ENCODE data around the gene COL12A1. TPM values are rescaled to one million over a fixed set of nuclear protein-coding genes. Genes with fewer than 3 reads are reported as not detected.

The COL12A1 gene
- total and polyA plus RNA-seq, 9 of the 15 experiments (the other 6 are each of a cell fraction or from before 2014, with no cell fraction given), result 0.11 TPM; not detected in 8

DNA sequence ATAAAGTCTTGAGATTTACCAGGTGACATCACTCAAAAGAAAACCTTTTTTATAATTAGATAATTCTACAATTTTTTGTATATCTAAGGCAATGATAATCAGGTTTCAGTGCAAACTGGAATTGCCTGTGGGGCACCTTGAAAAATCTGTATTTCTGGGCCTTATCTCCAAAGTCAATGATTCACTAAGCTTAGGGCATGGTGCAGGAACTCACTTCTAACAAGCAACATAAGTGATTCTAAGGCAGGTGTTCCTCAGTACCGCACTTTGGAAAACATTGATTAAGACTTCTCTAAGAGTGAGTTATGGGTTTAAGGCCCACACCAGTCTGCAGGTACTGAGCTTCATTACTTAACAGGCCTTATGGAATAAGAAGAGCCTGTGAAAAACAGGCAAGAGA, 115.3 kb downstream of the COL12A1 start:
- DNase-seq (ENCODE audit: extremely low read depth in 1 of 4, low spot score in 3 of 4) (no peak), ATAC-seq (no peak), FAIRE-seq (no peak)
- Histone ChIP-seq H3K27ac (ENCODE audit: extremely low read depth, low read depth, low read length) (no peak overlapping the region), H3K4me1 (replicated peaks in 1 of 2; ENCODE audit: control insufficient read depth in 2 of 2, insufficient read depth in 2 of 2, low read length in 2 of 2) (no peaks in the 10 kb centered on the region), H3K9me3 (replicated peaks; ENCODE audit: control insufficient read depth, insufficient read depth, low read depth, low read length) (no peaks in the 10 kb centered on the region), H2AFZ (ENCODE audit: low read depth, low read length) (no peak overlapping the region), H3K27me3 (ENCODE audit: control insufficient read depth in 2 of 2, insufficient read depth in 2 of 2, low read length in 2 of 2) (no peaks in the 10 kb centered on the region), H3K9ac (ENCODE audit: insufficient read depth in 1 of 2, low read depth in 2 of 2, low read length in 2 of 2) (no peak overlapping the region), H3K9me1 (ENCODE audit: control insufficient read depth, insufficient read depth, low read length) (no peaks in the 10 kb centered on the region), H4K20me1 (replicated peaks; ENCODE audit: control insufficient read depth, insufficient read depth, low read length) (no peaks in the 10 kb centered on the region), H3K4me2 (ENCODE audit: insufficient read depth, low read length) (no peak overlapping the region), H3K79me2 (ENCODE audit: control insufficient read depth, insufficient read depth, low read length) (no peaks in the 10 kb centered on the region), H3K36me3 (ENCODE audit: control insufficient read depth, insufficient read depth, low read length) (no peaks in the 10 kb centered on the region), H3K4me3 (no peak overlapping the region)
- ChIA-PET CTCF (ENCODE audit: low intra/inter-chr PET ratio) (no interaction called here), POLR2A (no interaction called here)
- in situ Hi-C loops (cut with MboI) (no loop called here), intact Hi-C loops (cut with micrococcal nuclease) (no loop called here)
- no TSS peak for BruUV-seq (replicated peaks)
- 0% methylated on average over 1 of the region's 1 CpG for WGBS (ENCODE audit: insufficient coverage, low coverage, missing lambda C conversion rate)
- no peak for TF ChIP-seq CTCFL (IDR thresholded peaks at IDR 0.05; ENCODE audit: borderline replicate concordance, insufficient read depth, low read depth, low read length, poor library complexity, severe bottlenecking)
- no peak for TF ChIP-seq KDM5B (IDR thresholded peaks at IDR 0.05; ENCODE audit: insufficient replicate concordance, low read depth, low read length)
- no peak for TF ChIP-seq MAFG (tag; conservative IDR thresholded peaks at IDR 0.05)
- TF ChIP-seq GABPB2 (CRISPR knock-in tag; conservative IDR thresholded peaks at IDR 0.05), result no peak
- TF ChIP-seq ZNF766 (CRISPR knock-in tag; conservative IDR thresholded peaks at IDR 0.05), result no peak
- no peak for TF ChIP-seq ZNF12 (CRISPR knock-in tag; IDR thresholded peaks at IDR 0.05)
- no peak for TF ChIP-seq PPARD (CRISPR knock-in tag; IDR thresholded peaks at IDR 0.05)
- no peak for TF ChIP-seq SMAD3 (CRISPR knock-in tag; conservative IDR thresholded peaks at IDR 0.05)
- TF ChIP-seq POLR2AphosphoS5 (IDR thresholded peaks at IDR 0.05; ENCODE audit: control insufficient read depth, insufficient read depth, low read depth, low read length), result no peak
- TF ChIP-seq, protein P1, sequence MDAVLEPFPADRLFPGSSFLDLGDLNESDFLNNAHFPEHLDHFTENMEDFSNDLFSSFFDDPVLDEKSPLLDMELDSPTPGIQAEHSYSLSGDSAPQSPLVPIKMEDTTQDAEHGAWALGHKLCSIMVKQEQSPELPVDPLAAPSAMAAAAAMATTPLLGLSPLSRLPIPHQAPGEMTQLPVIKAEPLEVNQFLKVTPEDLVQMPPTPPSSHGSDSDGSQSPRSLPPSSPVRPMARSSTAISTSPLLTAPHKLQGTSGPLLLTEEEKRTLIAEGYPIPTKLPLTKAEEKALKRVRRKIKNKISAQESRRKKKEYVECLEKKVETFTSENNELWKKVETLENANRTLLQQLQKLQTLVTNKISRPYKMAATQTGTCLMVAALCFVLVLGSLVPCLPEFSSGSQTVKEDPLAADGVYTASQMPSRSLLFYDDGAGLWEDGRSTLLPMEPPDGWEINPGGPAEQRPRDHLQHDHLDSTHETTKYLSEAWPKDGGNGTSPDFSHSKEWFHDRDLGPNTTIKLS (IDR thresholded peaks at IDR 0.05; ENCODE audit: borderline replicate concordance, low read depth), result no peak
- TF ChIP-seq, protein P2, sequence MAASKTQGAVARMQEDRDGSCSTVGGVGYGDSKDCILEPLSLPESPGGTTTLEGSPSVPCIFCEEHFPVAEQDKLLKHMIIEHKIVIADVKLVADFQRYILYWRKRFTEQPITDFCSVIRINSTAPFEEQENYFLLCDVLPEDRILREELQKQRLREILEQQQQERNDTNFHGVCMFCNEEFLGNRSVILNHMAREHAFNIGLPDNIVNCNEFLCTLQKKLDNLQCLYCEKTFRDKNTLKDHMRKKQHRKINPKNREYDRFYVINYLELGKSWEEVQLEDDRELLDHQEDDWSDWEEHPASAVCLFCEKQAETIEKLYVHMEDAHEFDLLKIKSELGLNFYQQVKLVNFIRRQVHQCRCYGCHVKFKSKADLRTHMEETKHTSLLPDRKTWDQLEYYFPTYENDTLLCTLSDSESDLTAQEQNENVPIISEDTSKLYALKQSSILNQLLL (CRISPR knock-in tag; IDR thresholded peaks at IDR 0.05; ENCODE audit: borderline replicate concordance), result no peak
- no peak for TF ChIP-seq HSF4 (CRISPR knock-in tag; IDR thresholded peaks at IDR 0.05; ENCODE audit: borderline replicate concordance)
- TF ChIP-seq FOXA1 (IDR thresholded peaks at IDR 0.05; ENCODE audit: borderline replicate concordance), result no peak
- TF ChIP-seq NUFIP1 (IDR thresholded peaks at IDR 0.05; ENCODE audit: partially characterized antibody), result no peak
- no peak for TF ChIP-seq CBX2 (IDR thresholded peaks at IDR 0.05; ENCODE audit: insufficient read depth, low read length, poor library complexity, severe bottlenecking)
- TF ChIP-seq, protein P3, sequence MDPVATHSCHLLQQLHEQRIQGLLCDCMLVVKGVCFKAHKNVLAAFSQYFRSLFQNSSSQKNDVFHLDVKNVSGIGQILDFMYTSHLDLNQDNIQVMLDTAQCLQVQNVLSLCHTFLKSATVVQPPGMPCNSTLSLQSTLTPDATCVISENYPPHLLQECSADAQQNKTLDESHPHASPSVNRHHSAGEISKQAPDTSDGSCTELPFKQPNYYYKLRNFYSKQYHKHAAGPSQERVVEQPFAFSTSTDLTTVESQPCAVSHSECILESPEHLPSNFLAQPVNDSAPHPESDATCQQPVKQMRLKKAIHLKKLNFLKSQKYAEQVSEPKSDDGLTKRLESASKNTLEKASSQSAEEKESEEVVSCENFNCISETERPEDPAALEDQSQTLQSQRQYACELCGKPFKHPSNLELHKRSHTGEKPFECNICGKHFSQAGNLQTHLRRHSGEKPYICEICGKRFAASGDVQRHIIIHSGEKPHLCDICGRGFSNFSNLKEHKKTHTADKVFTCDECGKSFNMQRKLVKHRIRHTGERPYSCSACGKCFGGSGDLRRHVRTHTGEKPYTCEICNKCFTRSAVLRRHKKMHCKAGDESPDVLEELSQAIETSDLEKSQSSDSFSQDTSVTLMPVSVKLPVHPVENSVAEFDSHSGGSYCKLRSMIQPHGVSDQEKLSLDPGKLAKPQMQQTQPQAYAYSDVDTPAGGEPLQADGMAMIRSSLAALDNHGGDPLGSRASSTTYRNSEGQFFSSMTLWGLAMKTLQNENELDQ (CRISPR knock-in tag; IDR thresholded peaks at IDR 0.05; ENCODE audit: borderline replicate concordance), result no peak

All from K562 (cell line).